NCI-H510A treated with DMSO at 0.1 percent for 48 hours (cell line): Measurements from ENCODE around the gene ZBTB8B.
A peak's percentile ranks its signal among the peaks of the same experiment; 100 is the strongest.
"Not testable (repeated sequence)": the region's sequence is repeated elsewhere in the genome, so short reads cannot be mapped to it uniquely, and the experiment has no call there.

ENCODE experiments used
- DNase-seq: peaks from one replicate; lab custom pipeline; 2025; lab: John Stamatoyannopoulos, UW

ZBTB8B gene

DNA sequence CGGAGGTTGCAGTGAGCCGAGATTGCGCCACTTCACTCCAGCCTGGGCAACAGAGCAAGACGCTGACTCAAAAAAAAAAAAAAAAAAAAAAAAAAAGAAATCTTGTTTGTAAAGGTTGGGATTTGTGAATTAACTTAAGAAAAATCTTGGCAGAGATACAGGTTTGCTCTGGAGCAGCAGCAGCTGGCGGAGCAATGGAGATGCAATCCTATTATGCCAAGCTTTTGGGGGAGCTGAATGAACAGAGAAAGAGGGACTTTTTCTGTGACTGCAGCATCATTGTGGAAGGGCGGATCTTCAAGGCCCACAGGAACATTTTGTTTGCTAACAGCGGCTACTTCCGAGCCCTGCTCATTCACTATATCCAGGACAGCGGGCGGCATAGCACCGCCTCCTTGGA, 5.6 kb downstream of the ZBTB8B start:
- DNase-seq, result no peak

- DNase-seq, result no peak
Measured at GRCh38 chr1:32470991-32471694, 6.3 kb downstream of the ZBTB8B start.

DNA sequence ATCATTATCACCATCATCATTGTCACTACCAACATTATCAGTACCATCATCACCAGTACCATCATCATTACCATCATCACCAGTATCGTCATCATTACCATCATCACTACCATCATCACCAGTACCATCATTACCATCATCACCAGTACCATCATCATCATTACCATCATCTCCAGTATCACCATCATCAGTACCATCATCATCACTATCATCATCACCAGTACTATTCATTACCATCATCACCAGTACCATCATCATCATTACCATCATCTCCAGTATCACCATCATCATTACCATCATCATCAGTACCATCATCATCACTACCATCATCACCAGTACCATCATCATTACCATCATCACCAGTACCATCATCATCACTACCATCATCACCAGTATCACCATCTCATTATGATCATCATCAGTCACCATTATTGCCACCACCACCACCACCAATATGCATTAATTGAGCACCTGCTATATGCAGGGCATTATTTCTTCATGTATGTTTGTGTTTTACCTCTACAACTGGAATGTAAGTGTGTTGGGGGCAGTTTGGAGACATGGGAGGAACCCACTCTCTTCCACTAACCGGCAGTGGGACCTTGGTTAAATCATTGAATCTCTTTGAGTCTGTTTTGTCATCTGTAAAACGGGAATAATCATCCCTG, 7.0 kb downstream of the ZBTB8B start:
- DNase-seq, result no peak

DNA sequence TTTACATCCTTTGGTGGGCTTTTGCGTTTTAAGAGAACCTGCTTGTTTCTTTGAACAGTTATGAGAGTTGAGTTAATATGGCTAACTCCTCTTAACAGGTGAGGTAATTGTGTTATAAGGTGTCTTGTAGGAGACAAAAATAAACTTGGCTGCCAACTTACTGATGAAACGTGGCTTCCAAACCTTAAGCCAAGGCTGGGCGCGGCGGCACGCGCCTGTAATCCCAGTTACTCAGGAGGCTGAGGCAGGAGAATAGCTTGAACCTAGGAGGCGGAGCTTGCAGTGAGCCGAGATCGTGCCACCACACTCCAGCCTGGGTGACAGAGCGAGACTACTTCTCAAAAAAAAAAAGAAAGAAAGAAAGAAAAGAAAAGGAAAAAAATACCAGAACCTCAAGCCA, 8.1 kb downstream of the ZBTB8B start:
- not testable (repeated sequence) for DNase-seq

- no peak for DNase-seq
Measured at GRCh38 chr1:32474954-32475353, 10.1 kb downstream of the ZBTB8B start.

- DNase-seq, result no peak
Measured at GRCh38 chr1:32480003-32480402, 15.1 kb downstream of the ZBTB8B start.

DNA sequence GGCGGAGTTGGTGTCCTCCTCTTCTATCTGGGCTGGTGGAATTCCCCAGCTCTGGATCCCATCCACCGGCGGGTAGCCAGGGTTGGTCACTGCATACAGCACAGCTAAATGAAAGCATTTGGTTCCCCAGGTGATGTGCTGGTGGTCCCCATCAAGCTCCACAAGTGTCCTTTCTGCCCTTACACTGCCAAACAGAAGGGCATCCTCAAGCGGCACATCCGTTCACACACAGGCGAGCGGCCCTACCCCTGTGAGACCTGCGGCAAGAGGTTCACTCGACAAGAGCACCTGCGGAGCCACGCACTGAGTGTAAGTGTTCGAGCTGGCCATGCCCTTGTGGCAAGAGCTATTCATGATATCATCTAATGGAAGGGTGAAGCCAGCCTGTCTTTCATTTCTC, 15.9 kb downstream of the ZBTB8B start:
- no peak for DNase-seq

DNA sequence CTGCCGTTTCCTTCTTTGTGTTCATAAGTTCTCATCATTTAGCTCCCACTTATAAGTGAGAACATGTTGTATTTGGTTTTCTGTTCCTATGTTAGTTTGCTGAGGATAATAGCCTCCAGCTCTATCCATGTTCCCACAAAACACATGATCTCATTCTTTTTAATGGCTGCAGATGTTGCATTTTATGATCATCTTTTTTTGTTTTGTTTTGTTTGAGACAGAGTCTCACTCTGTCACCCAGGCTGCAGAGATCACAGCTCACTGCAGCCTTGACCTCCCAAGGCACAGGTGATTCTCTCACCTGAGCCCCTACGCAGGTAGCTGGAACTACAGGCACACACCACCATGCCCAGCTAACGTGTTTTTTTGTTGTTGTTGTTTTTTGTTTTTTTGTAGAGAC, 16.9 kb downstream of the ZBTB8B start:
- DNase-seq, result not testable (repeated sequence)

- DNase-seq, result no peak
Measured at GRCh38 chr1:32485554-32486255, 20.8 kb downstream of the ZBTB8B start.

DNA sequence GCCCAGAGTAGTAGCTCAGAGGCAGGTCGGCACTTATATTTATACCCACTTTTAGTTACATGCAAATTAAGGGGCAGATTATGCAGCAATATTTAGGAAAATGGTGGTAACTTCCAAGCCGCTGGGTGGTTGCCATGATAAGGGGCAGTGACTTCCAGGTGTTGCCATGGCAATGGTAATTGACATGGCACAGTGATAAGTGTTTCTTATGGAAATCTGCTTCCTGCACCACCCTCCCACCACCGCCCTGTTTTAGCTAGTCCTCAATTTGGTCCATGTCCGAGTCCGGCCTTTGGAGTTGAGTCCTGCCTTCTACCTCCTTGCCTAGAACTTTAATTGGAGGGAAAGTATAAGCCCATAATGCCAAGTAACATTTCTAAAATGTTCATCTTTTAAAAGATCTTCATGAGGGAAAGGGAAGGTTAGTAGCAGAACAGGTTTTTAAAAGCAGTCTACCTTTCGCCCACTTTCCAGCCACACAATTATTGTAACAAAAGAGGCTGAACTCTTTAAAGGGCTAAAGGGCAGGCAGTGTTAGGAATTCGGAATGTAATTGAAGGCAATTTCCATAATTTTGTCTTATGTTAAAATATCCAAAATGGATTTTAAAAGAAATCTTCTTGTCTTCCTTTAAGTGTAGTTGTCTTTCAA, 21.7 kb downstream of the ZBTB8B start:
- DNase-seq, result no peak

DNA sequence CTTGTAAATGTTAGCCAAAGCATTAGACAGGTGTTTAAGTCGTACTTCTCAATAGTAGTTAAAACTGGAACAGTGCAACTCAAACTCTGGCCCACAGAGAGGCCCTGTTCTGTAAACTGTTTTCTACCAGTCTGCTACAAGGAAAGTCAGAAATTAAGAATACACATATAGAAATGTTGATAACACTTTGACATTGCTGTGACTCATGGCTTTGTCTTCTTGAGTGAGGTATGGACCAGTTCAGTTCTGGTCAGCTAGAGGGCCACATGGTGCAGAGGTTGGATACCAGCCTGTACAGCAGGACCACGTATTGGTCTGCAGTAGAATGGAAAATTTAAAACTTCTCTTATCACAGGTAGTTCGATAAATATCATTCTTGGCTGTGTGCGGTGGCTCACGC, 22.3 kb downstream of the ZBTB8B start:
- DNase-seq, result no peak

DNA sequence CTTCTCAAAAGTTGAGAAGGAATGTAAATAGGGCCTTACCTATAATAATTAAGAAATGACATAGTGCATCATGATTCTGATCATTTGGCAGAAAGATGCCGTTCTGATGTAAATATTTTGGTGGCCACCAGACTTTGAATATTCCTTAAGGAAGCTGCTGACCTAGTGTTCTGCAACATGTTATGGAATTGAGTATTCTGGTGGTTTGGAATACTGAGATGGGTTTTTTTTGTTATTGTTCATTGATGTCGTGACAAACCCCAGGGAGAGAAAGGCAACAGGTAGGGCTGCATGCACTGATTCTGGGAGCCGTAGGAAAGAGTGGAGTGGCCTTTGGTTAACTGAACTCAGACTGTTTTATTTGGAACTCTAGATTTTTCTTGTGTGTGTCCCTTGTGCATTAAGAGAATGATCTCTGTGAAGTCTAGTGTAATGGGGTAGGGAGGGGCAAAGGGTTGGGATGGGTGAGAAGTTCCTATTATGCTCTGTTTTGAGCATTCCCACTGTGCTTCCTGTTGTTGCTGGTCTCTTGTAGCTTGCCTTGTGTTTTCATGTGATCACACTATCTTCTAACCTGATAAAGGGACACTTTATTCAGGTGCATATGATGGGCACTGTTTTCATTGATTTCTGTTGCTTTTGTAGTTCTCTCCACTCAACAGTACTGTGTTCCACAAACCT, 25.0 kb downstream of the ZBTB8B start:
- DNase-seq, result no peak

DNA sequence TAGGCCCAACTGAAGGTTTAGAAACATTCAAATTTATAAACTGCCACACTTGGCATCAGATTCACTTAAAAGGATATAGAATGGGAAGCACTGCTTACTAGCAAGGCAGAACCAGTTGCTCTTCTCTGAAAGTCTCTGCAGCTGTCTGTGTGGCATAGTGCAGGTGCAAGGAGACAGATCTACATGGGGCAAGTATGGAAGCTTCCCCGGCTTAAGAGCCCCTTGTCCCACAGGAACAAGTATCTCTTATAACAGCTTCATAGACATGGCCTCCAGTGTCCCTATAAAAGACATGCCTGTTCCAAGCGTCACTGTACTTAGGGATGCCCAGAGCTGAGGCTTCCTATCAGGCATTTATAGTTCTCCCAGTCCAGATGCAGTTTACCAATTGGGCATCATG, 26.5 kb downstream of the ZBTB8B start:
- no peak for DNase-seq

GRCh38 chr1:32494196-32494595, 29.3 kb downstream of the ZBTB8B start:
- DNase-seq, result no peak

GRCh38 chr1:32494711-32495337, 30.0 kb downstream of the ZBTB8B start:
- no peak for DNase-seq

GRCh38 chr1:32496127-32496526, 31.3 kb downstream of the ZBTB8B start:
- no peak for DNase-seq

- DNase-seq, result no peak
Measured at GRCh38 chr1:32498751-32499150, 33.9 kb downstream of the ZBTB8B start.

GRCh38 chr1:32500387-32501209, 35.7 kb downstream of the ZBTB8B start:
- peak; percentile 25 for DNase-seq

GRCh38 chr1:32501865-32502264, 37.0 kb downstream of the ZBTB8B start:
- no peak for DNase-seq

- no peak for DNase-seq
Measured at GRCh38 chr1:32503153-32503552, 38.3 kb downstream of the ZBTB8B start.

DNA sequence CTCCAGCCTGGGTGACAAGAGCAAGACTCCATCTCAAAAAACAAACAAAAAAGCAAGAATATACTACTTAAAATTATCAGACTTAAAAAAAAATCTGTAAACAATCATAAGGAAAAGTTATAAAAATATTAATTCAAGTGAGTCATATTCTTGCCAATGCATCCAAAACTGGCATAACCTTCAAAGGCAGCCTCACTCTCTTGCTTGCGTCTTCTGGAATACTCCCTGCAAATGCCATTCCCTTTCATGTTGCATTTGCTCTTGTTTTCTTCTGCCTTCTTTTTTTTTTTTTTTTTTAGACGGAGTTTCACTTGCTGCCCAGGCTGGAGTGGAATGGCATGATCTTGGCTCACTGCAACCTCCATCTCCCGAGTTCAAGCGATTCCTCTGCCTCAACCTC, 42.1 kb downstream of the ZBTB8B start:
- no peak for DNase-seq
